Stomach (tissue), 9 donors: ENCODE data around the gene LRRC4C. TPM values are rescaled to one million over a fixed set of nuclear protein-coding genes. Genes with fewer than 3 reads are reported as not detected.

Experiments used
- DNase-seq, 2 donors: peaks; one replicate each; pipeline versions ENCODE4 v3.0.0 to v3.0.0-alpha.2; 2013 to 2019
- H3K27ac ChIP-seq, 5 donors: fragments of 200-600 bp in 4 of 5; sonication (generic) in 4 of 5; one replicate each; pipeline ENCODE4 v1.5.1; 2013 to 2019; ENCODE audit warnings: mild to moderate bottlenecking in 1 of 5, moderate library complexity in 1 of 5
- H3K27me3 ChIP-seq, 3 donors: fragments of 200-600 bp; sonication (generic); one replicate each; pipeline ENCODE4 v1.5.1; 2017 to 2019; ENCODE audit warnings: mixed run types in 1 of 3
- H3K36me3 ChIP-seq, 4 donors: fragments of 200-600 bp; sonication (generic); 1 replicate in 3 of 4; 2 replicates in 1 of 4; pipeline ENCODE4 v1.5.1; 2016 to 2019
- H3K4me1 ChIP-seq, 4 donors: fragments of 200-600 bp; sonication (generic); one replicate each; pipeline ENCODE4 v1.5.1; 2016 to 2019
- H3K4me3 ChIP-seq, 4 donors: fragments of 200-600 bp; sonication (generic) in 3 of 4; one replicate each; pipeline ENCODE4 v1.5.1; 2016 to 2019; ENCODE audit warnings: mild to moderate bottlenecking in 1 of 4
- H3K9me3 ChIP-seq, 4 donors: fragments of 200-600 bp; sonication (generic); one replicate each; pipeline ENCODE4 v1.5.1; 2016 to 2019
- EP300 ChIP-seq: sonication (generic); formaldehyde crosslinking; IDR thresholded peaks from one replicate; pipeline ENCODE4 v1.6.1; 2017; ENCODE audit warnings: antibody characterized with exemption
- POLR2A ChIP-seq, 4 donors: fragments of 450-650 bp; IDR thresholded peaks; one replicate each; pipeline ENCODE4 v1.6.1; 2016; ENCODE audit warnings: antibody characterized with exemption in 4 of 4, control low read depth in 2 of 4, mild to moderate bottlenecking in 1 of 4, moderate library complexity in 1 of 4
- POLR2AphosphoS5 ChIP-seq, 3 donors: sonication (generic); formaldehyde crosslinking; IDR thresholded peaks; one replicate each; pipeline ENCODE4 v1.6.1; 2016; ENCODE audit warnings: antibody characterized with exemption in 3 of 3
- WGBS, 5 donors: extraction: QIAGEN DNeasy Blood & Tissue Kit in 3 of 5; methylation state at CpG; one replicate each; pipeline versions ENCODE4 v1.1.5 to v1.1.7; 2013 to 2018; 5-methylcytosine and 5-hydroxymethylcytosine counted together
- intact Hi-C: fragments of 100-400 bp; cut with DNase I; formaldehyde crosslinking; loops from one replicate; pipeline ENCODE4 v1.15.1; 2023; ENCODE audit warnings: low total_unique reads
- polyA plus RNA-seq, 3 donors: library from polyadenylated mRNA; stranded (reverse); fragments of 200-250 nt; gene quantifications; one replicate each; pipeline ENCODE4 v1.2.3, GENCODE V29; 2013
- total RNA-seq, 5 donors: library from RNA; depleted of rRNA; stranded (reverse); fragments of >200 nt; gene quantifications; one replicate each; pipeline versions ENCODE4 v1.1.0 to v1.2.3, GENCODE V29; 2014 to 2016
- TF ChIP-seq, protein P1 (sequence below), 7 experiments: fragments of 450-650 bp in 4 of 7; fragments of 200-600 bp in 3 of 7; sonication (generic) in 3 of 7; IDR thresholded peaks; one replicate each; pipeline ENCODE4 v1.5.1; 2016 to 2019; ENCODE audit warnings: antibody characterized with exemption in 7 of 7, control low read depth in 2 of 7, mild to moderate bottlenecking in 1 of 7
- donor health status: healthy with polysubstance abuse.
- donor health status: Bipolar disorder and iron deficiency.
- donor health status: healthy.

Gene LRRC4C
- total and polyA plus RNA-seq, 8 donors = 0.31 to 3.3 (median 0.45) TPM; not detected in 4

DNA sequence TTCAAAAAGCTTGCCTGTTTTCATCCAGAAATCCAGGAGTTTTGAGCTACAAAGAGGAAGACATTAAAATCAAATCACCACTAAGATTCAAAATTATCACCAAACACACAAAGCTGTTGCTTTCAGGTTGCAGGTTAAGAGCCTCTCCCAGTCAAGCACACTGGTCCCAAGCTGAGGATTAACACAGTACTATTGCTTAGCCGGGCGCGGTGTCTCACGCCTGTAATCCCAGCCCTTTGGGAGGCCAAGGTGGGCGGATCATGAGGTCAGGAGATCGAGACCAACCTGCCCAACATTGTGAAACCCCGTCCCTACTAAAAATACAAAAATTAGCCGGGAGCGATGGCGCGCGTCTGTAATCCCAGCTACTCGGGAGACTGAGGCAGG is 1165.1 kb downstream of the LRRC4C start:
- no peak overlapping the region for H3K27ac ChIP-seq
- peaks cover 0 to 34% (median 10%) of the 10 kb centered on the region in 3 donors for H3K27me3 ChIP-seq
- H3K9me3 ChIP-seq = no peaks in the 10 kb centered on the region
- 74 to 87% (median 79%) methylated on average over 13 of the region's 13 CpGs for WGBS, 5 donors
- H3K4me3 ChIP-seq = peak overlapping the region in 2 of 4 donors; percentile 59
- H3K36me3 ChIP-seq = no peaks in the 10 kb centered on the region
- H3K4me1 ChIP-seq = peaks cover 8 to 16% (median 13%) of the 10 kb centered on the region in 4 donors
- DNase-seq = no peak
- TF ChIP-seq POLR2A (IDR thresholded peaks at IDR 0.05) = no peak
- TF ChIP-seq, protein P1, sequence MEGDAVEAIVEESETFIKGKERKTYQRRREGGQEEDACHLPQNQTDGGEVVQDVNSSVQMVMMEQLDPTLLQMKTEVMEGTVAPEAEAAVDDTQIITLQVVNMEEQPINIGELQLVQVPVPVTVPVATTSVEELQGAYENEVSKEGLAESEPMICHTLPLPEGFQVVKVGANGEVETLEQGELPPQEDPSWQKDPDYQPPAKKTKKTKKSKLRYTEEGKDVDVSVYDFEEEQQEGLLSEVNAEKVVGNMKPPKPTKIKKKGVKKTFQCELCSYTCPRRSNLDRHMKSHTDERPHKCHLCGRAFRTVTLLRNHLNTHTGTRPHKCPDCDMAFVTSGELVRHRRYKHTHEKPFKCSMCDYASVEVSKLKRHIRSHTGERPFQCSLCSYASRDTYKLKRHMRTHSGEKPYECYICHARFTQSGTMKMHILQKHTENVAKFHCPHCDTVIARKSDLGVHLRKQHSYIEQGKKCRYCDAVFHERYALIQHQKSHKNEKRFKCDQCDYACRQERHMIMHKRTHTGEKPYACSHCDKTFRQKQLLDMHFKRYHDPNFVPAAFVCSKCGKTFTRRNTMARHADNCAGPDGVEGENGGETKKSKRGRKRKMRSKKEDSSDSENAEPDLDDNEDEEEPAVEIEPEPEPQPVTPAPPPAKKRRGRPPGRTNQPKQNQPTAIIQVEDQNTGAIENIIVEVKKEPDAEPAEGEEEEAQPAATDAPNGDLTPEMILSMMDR (IDR thresholded peaks at IDR 0.05) = peak in 1 of 7 experiments; percentile 9
- intact Hi-C loops = no loop called here

DNA sequence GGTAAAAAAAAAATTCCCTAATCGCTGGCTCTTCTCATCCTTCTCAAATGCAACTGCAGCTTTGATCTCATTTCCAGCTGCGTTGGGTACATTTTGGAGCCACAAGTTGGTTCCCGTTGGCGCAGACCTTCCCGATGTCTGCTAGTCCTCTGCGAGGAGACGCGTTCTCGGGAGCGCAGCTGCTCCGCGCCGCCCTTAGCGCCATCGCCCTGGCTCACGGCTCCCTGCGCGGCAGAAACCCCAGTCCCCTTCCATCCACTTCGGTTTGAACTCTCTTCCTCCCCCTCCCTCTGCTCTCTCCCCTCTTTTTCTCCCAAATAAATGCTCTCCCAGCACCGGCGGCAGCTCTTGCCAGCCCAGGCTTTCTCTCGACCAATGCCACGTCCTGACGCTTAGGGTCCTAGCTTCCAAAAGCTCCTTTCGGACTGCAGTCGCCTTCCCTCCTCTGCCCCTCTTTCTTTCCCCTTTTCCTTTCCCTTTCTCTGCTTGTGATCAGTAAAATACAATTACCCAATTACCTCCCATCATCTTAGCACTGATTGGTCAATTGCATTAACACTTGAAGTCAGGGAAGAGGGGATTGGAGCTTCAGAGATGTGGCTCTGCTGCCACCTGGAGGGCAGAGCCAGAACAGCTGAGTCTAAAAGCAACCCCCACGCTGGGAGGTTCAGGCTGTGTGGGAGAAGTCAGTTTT is 1165.7 kb downstream of the LRRC4C start:
- Histone ChIP-seq H3K36me3 (no peaks in the 10 kb centered on the region), H3K27ac (peak overlapping the region; percentile 3 to 74 (median 50)), H3K4me3 (peak overlapping the region; percentile 53 to 60 (median 59)), H3K4me1 (peaks cover 8 to 16% (median 13%) of the 10 kb centered on the region in 4 donors), H3K27me3 (peaks cover 0 to 34% (median 10%) of the 10 kb centered on the region in 3 donors), H3K9me3 (no peaks in the 10 kb centered on the region)
- WGBS, 5 donors = 1 to 5% (median 2%) methylated on average over 27 of the region's 27 CpGs
- DNase-seq = peak; percentile 59 to 93
- TF ChIP-seq EP300 = no peak
- TF ChIP-seq, protein P1 (IDR thresholded peaks at IDR 0.05) = peak in 5 of 7 experiments; percentile 74 to 90 (median 82)
- peak in 1 of 3 donors; percentile 6 for TF ChIP-seq POLR2AphosphoS5 (IDR thresholded peaks at IDR 0.05)
- intact Hi-C loops = no loop called here

DNA sequence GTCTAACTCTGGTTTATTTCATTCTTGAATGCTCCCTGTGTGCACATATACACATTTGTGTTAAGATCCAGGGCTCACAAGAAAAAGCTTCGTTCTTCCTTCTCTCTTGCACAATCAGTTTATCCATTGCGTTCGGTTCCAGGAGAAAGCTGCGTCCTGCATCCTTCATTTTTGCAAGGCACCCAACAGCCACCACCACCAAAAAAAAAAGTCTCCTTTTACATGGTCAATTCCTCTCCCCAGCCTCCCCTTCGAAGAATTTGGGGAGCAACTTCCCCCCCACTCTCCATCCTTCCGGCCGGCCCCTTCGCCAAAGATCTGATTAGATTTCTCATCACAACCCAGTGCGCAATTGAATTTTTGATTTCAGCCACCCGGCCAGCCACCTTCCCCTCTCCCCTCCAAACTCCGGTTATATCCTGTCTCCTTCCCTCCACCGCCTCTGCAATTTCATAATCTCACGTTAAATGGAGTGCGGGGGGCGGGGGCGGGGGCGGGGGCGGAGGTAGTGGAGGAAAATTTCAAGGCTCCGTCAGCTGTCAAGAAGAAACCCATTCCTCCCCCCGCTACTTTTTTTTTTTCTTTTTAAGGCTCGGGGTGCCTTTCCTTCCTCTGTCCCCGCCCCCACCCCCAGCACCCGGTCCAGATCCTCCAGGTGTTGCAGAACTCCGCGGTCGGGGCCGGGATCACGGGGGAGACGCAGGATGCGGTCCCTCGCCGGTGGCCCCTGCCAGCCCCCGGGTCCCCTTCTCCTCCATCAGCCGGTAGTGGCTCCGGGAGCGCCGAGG is 1166.5 kb downstream of the LRRC4C start:
- Histone ChIP-seq H3K27ac (peak overlapping the region in 3 of 5 donors; percentile 46 to 74 (median 63)), H3K4me1 (peaks cover 8 to 16% (median 13%) of the 10 kb centered on the region in 4 donors), H3K27me3 (peaks cover 0 to 34% (median 10%) of the 10 kb centered on the region in 3 donors), H3K9me3 (no peaks in the 10 kb centered on the region), H3K4me3 (peak overlapping the region; percentile 53 to 60 (median 59)), H3K36me3 (no peaks in the 10 kb centered on the region)
- TF ChIP-seq EP300 = no peak
- TF ChIP-seq, protein P1 (IDR thresholded peaks at IDR 0.05) = no peak
- no peak for TF ChIP-seq POLR2A (IDR thresholded peaks at IDR 0.05)
- TF ChIP-seq POLR2AphosphoS5 (IDR thresholded peaks at IDR 0.05) = no peak
- 2 to 4% (median 3%) methylated on average over 36 to 37 of the region's 37 CpGs for WGBS, 5 donors
- DNase-seq = peak in 1 of 2 donors; percentile 42
- intact Hi-C loops = no loop called here

DNA sequence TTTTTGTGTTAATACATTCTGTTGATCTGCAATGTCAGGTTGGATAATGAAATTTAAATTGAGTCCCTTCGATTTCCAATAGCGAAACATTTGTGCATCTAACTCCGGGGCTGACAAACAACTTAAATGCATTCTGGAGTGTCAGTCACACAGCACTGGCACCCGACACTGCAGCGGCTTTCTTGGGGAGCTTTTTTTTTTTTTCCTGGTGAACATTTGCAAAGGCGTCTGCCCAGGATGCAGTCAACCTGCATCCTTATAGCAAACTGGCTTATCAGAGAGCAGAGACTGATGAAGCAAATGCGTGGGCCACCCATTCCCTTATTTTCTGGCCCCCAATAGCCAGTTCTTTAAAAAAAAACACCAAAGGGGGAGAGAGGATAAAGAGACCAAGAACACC is 1167.7 kb downstream of the LRRC4C start:
- Histone ChIP-seq H3K4me3 (peak overlapping the region in 1 of 4 donors; percentile 8), H3K27ac (no peak overlapping the region), H3K36me3 (no peaks in the 10 kb centered on the region), H3K27me3 (peaks cover 0 to 34% (median 10%) of the 10 kb centered on the region in 3 donors), H3K4me1 (peaks cover 8 to 16% (median 13%) of the 10 kb centered on the region in 4 donors), H3K9me3 (no peaks in the 10 kb centered on the region)
- no peak for DNase-seq
- TF ChIP-seq EP300 (no peak), POLR2AphosphoS5 (IDR thresholded peaks at IDR 0.05) (no peak), POLR2A (IDR thresholded peaks at IDR 0.05) (no peak)
- TF ChIP-seq, protein P1 (IDR thresholded peaks at IDR 0.05) = no peak
- 54 to 73% (median 65%) methylated on average over 7 of the region's 7 CpGs for WGBS, 5 donors
- intact Hi-C loops = no loop called here
